Osteocyte (in vitro differentiated cells): ENCODE data around the gene LINGO3. TPM values are rescaled to one million over a fixed set of nuclear protein-coding genes. Genes with fewer than 3 reads are reported as not detected.
"Not testable (repeated sequence)": the region's sequence is repeated elsewhere in the genome, so short reads cannot be mapped to it uniquely, and the experiment has no call there.

ENCODE experiments used
- DNase-seq: peaks from one replicate; pipeline ENCODE4 v3.0.0; 2021; ENCODE audit warnings: mixed read lengths; ENCODE audit not compliant: unreplicated experiment; ENCODE audit errors: extremely low spot score
- H3K27ac Mint-ChIP-seq: one replicate; pipeline ENCODE4 v1.8.0; 2021; ENCODE audit warnings: mild to moderate bottlenecking, mixed read lengths; ENCODE audit not compliant: unreplicated experiment
- H3K27me3 Mint-ChIP-seq: one replicate; pipeline ENCODE4 v1.8.0; 2021; ENCODE audit warnings: mixed read lengths; ENCODE audit not compliant: unreplicated experiment
- H3K36me3 Mint-ChIP-seq: one replicate; pipeline ENCODE4 v1.8.0; 2021; ENCODE audit warnings: mixed read lengths; ENCODE audit not compliant: unreplicated experiment
- H3K4me1 Mint-ChIP-seq: one replicate; pipeline ENCODE4 v1.8.0; 2021; ENCODE audit warnings: mixed read lengths; ENCODE audit not compliant: unreplicated experiment
- H3K4me3 Mint-ChIP-seq: one replicate; pipeline ENCODE4 v1.8.0; 2021; ENCODE audit warnings: mild to moderate bottlenecking, moderate library complexity, mixed read lengths; ENCODE audit not compliant: unreplicated experiment
- H3K9me3 Mint-ChIP-seq: one replicate; pipeline ENCODE4 v1.8.0; 2021; ENCODE audit warnings: mixed read lengths; ENCODE audit not compliant: unreplicated experiment
- CTCF ChIP-seq: fragments of 200-600 bp; sonication (generic); IDR thresholded peaks from 2 replicates; pipeline ENCODE4 v1.5.0; 2021; ENCODE audit warnings: antibody characterized with exemption, mild to moderate bottlenecking, moderate library complexity
- total RNA-seq: library from RNA; stranded (reverse); gene quantifications from 2 replicates; pipeline ENCODE4 v1.2.1, GENCODE V29; 2021

The LINGO3 gene
- total RNA-seq, 1 donor from 2014 or later, result 0.54 TPM

- Mint-ChIP-seq H3K27me3 (no peaks in the 10 kb centered on the region), H3K9me3 (no peaks in the 10 kb centered on the region), H3K4me1 (peaks cover 21% of the 10 kb centered on the region), H3K4me3 (peak within 1 kb of the TSS; percentile 67), H3K27ac (peak within 1 kb of the TSS; percentile 83), H3K36me3 (no peaks in the 10 kb centered on the region)
- peak; percentile 90 for DNase-seq
- no peak for TF ChIP-seq CTCF
These were observed 25.7 kb downstream of the LINGO3 start, which contains the start of gene PEAK3 for GRCh38 chr19:2282062-2282861. Gene PEAK3, minus strand, starts transcription at chr19:2282175. Its CDS starts 1,244 bp downstream, at chr19:2280931.

DNA sequence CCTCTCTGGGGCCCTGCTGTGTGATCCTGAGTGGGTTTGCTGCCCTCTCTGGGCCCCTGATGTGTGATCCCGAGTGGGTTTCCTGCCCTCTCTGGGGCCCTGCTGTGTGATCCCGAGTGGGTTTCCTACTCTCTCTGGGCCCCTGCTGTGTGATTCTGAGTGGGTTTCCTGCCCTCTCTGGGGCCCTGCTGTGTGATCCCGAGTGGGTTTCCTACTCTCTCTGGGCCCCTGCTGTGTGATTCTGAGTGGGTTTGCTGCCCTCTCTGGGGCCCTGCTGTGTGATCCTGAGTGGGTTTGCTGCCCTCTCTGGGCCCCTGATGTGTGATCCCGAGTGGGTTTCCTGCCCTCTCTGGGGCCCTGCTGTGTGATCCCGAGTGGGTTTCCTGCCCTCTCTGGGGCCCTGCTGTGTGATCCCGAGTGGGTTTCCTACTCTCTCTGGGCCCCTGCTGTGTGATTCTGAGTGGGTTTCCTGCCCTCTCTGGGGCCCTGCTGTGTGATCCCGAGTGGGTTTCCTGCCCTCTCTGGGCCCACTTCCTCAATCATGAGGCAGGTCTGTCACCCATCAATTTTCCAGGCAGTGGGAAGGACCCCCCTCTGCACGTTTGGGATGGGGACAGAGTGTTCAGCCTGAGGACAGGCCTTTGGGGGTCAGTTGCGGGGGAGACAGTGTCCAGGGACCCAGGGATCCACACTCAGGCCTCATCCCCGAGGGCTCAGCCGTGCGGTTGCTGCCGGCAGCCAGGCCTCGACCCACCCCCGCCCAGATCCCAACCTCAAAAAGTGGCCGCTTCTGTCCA lies 26.5 kb downstream of the LINGO3 start:
- H3K36me3 Mint-ChIP-seq, H3K27me3 Mint-ChIP-seq, DNase-seq, H3K9me3 Mint-ChIP-seq: not testable (repeated sequence)
- peak overlapping the region; percentile 83 for H3K27ac Mint-ChIP-seq
- peaks cover 21% of the 10 kb centered on the region for H3K4me1 Mint-ChIP-seq
- peak overlapping the region; percentile 67 for H3K4me3 Mint-ChIP-seq

DNA sequence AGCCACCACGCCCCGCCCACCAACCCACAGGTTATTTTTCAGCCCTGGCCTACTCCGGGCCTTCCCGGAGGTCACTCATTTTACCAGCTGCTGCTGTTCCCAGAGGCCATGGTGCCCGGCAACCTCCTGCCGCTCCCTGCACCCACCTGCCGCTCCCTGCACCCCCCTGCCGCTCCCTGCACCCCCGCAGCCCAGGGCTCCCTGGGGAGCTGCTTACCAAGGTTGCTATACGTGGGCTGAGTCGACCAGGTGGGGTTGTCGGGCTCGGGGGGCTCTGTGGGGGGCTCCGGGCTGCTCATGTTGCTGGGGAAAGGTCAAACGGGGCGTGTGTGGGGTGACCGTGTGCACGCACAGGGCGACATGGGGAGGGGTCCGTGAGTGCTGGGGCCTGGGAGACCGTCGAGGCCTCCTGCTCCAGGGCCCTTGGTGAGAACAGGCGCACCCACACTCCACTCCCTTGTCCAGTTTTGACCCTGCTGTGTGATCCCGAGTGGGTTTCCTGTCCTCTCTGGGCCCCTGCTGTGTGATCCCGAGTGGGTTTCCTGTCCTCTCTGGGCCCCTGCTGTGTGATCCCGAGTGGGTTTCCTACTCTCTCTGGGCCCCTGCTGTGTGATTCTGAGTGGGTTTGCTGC lies 27.2 kb downstream of the LINGO3 start:
- no peak for DNase-seq
- no peaks in the 10 kb centered on the region for H3K36me3 Mint-ChIP-seq
- peaks cover 21% of the 10 kb centered on the region for H3K4me1 Mint-ChIP-seq
- no peaks in the 10 kb centered on the region for H3K9me3 Mint-ChIP-seq
- H3K27ac Mint-ChIP-seq, result no peak overlapping the region
- TF ChIP-seq CTCF, result no peak
- no peaks in the 10 kb centered on the region for H3K27me3 Mint-ChIP-seq
- H3K4me3 Mint-ChIP-seq, result no peak overlapping the region

DNA sequence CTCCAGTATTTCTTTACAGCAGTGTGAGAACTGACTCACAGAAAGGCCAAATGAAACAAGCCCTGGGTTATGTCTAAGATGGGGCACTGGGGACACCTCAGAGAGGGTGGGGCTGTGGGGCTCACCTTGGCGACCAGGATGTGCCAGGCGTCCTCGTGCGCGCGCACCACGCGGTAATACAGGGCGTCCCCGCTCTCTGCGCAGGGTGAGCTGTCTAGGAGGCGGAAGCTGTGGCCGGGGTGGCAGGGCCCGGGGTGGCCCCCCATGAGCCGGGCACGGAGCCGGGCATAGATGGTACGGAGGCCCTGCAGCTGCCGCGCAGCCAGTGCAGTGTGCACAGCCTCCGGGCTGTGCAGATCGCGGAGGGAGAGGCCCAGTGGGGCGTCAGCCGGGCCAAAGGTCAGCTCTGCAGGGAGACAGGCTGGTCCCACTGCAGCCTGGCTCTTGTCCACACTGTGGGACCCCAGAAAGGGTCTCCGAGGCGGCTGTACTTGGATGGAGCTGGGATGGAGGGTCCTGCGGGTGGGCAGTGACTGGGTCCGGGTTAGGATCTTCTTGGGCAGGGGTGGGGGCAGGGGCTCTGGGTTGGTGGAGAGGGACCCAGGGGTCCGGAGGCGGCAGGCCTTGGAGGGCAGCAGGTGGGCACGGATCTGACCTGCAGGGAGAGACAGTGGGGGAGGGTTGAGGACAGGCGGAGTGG lies 29.3 kb downstream of the LINGO3 start:
- no peak for TF ChIP-seq CTCF
- no peaks in the 10 kb centered on the region for H3K27me3 Mint-ChIP-seq
- H3K9me3 Mint-ChIP-seq, result no peaks in the 10 kb centered on the region
- peaks cover 8% of the 10 kb centered on the region for H3K36me3 Mint-ChIP-seq
- H3K4me1 Mint-ChIP-seq, result peaks cover 36% of the 10 kb centered on the region
- no peak overlapping the region for H3K27ac Mint-ChIP-seq
- no peak overlapping the region for H3K4me3 Mint-ChIP-seq
- DNase-seq, result no peak

- no peak for TF ChIP-seq CTCF
- Mint-ChIP-seq H3K27ac (peak overlapping the region; percentile 15), H3K4me1 (peaks cover 37% of the 10 kb centered on the region), H3K36me3 (peaks cover 11% of the 10 kb centered on the region), H3K9me3 (no peaks in the 10 kb centered on the region), H3K27me3 (no peaks in the 10 kb centered on the region), H3K4me3 (no peak overlapping the region)
- no peak for DNase-seq
These were observed 30.8 kb downstream of the LINGO3 start for GRCh38 chr19:2277138-2277537.
